PC-3 (cell line): ENCODE results near the gene EPHB1.

ENCODE experiments used
- EZH2 ChIP-seq: fragments of 300-600 bp; sonication (generic); IDR thresholded peaks from one replicate; pipeline ENCODE4 v1.6.1; 2017; ENCODE audit warnings: antibody characterized with exemption, mild to moderate bottlenecking, low read length; ENCODE audit not compliant: unreplicated experiment
- EZH2phosphoT487 ChIP-seq: fragments of 300-600 bp; sonication (generic); IDR thresholded peaks from 2 replicates; pipeline ENCODE4 v1.6.1; 2018; ENCODE audit warnings: mild to moderate bottlenecking, antibody characterized with exemption, low read length, borderline replicate concordance
- TF ChIP-seq, protein P1 (sequence below): fragments of 300-600 bp; sonication (generic); conservative IDR thresholded peaks from 2 replicates; pipeline ENCODE4 v1.5.1; 2017; ENCODE audit warnings: antibody characterized with exemption, low read depth, mild to moderate bottlenecking, low read length

DNA sequence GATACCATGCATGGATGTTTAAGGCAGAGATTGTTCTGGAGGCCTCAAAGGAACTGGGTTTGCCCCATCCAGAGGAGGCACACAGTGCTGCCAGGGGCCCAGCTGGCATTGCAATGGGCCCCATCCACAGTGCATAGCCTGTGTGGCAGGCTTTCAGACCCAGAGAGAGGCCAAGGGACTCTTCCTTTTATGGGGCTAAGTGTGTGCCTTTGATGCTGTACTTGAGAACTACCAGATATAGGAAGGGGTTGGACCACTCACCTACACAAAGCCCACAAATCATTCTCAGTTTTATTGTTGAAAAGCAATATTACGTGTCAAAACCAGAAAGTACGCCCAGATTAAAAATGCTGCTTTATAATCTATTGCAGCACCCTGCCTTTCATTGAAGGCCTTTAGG lies 134.9 kb downstream of the EPHB1 start:
- TF ChIP-seq EZH2: no peak
- TF ChIP-seq, protein P1, sequence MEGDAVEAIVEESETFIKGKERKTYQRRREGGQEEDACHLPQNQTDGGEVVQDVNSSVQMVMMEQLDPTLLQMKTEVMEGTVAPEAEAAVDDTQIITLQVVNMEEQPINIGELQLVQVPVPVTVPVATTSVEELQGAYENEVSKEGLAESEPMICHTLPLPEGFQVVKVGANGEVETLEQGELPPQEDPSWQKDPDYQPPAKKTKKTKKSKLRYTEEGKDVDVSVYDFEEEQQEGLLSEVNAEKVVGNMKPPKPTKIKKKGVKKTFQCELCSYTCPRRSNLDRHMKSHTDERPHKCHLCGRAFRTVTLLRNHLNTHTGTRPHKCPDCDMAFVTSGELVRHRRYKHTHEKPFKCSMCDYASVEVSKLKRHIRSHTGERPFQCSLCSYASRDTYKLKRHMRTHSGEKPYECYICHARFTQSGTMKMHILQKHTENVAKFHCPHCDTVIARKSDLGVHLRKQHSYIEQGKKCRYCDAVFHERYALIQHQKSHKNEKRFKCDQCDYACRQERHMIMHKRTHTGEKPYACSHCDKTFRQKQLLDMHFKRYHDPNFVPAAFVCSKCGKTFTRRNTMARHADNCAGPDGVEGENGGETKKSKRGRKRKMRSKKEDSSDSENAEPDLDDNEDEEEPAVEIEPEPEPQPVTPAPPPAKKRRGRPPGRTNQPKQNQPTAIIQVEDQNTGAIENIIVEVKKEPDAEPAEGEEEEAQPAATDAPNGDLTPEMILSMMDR: no peak
- no peak for TF ChIP-seq EZH2phosphoT487
